ENCODE data around the gene HTR1B. TPM values are rescaled to one million over a fixed set of nuclear protein-coding genes. Genes with fewer than 3 reads are reported as not detected.

Gene HTR1B
- total and polyA plus RNA-seq, 2 of the 4 experiments (the other 2 are of a cell fraction) = 0.27 to 0.36 TPM

GRCh38 chr6:77474286-77474956 lies 11.1 kb upstream of the HTR1B start:
- ChIA-PET POLR2A (ENCODE audit: unreplicated experiment) (no interaction called here), CTCF (no interaction called here)
- no TSS peak for BruUV-seq (replicated peaks)
- Histone ChIP-seq H3K79me1 (ENCODE audit: low read depth in 1 of 2, low read length in 2 of 2) (no peaks in the 10 kb centered on the region), H3K56ac (ENCODE audit: extremely low read depth, insufficient read depth, low read length) (no peak overlapping the region), H3K23ac (ENCODE audit: low read depth, low read length) (no peak overlapping the region), H2AK5ac (ENCODE audit: low read depth, low read length) (no peak overlapping the region), H3K4me3 (ENCODE audit: insufficient read depth, low read depth, low read length) (peak overlapping the region; percentile 27; the same call in 1 of the 2 replicates), H4K8ac (ENCODE audit: low read depth in 2 of 2, low read length in 2 of 2) (no peak overlapping the region), H2AFZ (replicated peaks; ENCODE audit: low read length, poor library complexity) (peak overlapping the region; percentile 4), H2BK120ac (ENCODE audit: low read depth, low read length) (no peak overlapping the region), H3K9me1 (ENCODE audit: insufficient read depth, low read length) (no peaks in the 10 kb centered on the region), H3K9ac (ENCODE audit: low read depth, low read length) (no peak overlapping the region), H2BK15ac (ENCODE audit: low read depth, low read length) (no peak overlapping the region), H2BK5ac (ENCODE audit: low read depth, low read length, poor library complexity, severe bottlenecking) (no peak overlapping the region), H3K4me2 (ENCODE audit: low read depth, low read length) (peak overlapping the region; percentile 27), H2BK20ac (ENCODE audit: low read depth, low read length) (no peak overlapping the region), H3K14ac (replicated peaks; ENCODE audit: low read depth, low read length) (no peak overlapping the region), H3K4ac (ENCODE audit: low read depth, low read length) (no peak overlapping the region), H4K5ac (ENCODE audit: low read depth, low read length) (no peak overlapping the region), H4K91ac (ENCODE audit: insufficient read depth, low read depth, low read length) (no peak overlapping the region), H3K27me3 (ENCODE audit: control insufficient read depth, insufficient read depth, low read length) (no peaks in the 10 kb centered on the region), H3K36me3 (ENCODE audit: control insufficient read depth, insufficient read depth, low read length) (no peaks in the 10 kb centered on the region), H3K9me3 (ENCODE audit: control insufficient read depth, insufficient read depth, low read length) (no peaks in the 10 kb centered on the region), H3K4me1 (ENCODE audit: control insufficient read depth, insufficient read depth, low read length) (no peaks in the 10 kb centered on the region), H3K27ac (ENCODE audit: insufficient read depth, low read length) (no peak overlapping the region), H2AK9ac (replicated peaks; ENCODE audit: low read depth, low read length, poor library complexity) (no peak overlapping the region), H4K20me1 (ENCODE audit: insufficient read depth, low read length) (no peaks in the 10 kb centered on the region), H3K18ac (ENCODE audit: low read depth, low read length) (no peak overlapping the region)
- TF ChIP-seq ELK1 (IDR thresholded peaks at IDR 0.05; ENCODE audit: borderline replicate concordance, low read depth, low read length) (no peak), SMC3 (IDR thresholded peaks at IDR 0.05; ENCODE audit: low read depth, low read length) (no peak), CHD1 (IDR thresholded peaks at IDR 0.05; ENCODE audit: low read depth, low read length) (no peak), MAZ (IDR thresholded peaks at IDR 0.05; ENCODE audit: borderline replicate concordance, low read depth, low read length) (no peak)
- 60% methylated on average over 1 of the region's 7 CpGs; no CpG with 5 or more reads in 1 of the 2 experiments for WGBS, 2 experiments (ENCODE audit: extremely low coverage in 2 of 2, insufficient read length in 1 of 2)
- no peak for ATAC-seq (ENCODE audit: low read depth)
- dilution Hi-C loops (cut with HindIII; ENCODE audit: low sequenced_read_pairs, unreplicated experiment) (no loop called here), intact Hi-C loops (cut with micrococcal nuclease) (no loop called here), in situ Hi-C loops (cut with MboI; ENCODE audit: low sequenced_read_pairs) (loop anchor here (25.0 kb wide), 1 partner anchor 1138 kb away; no protein-coding TSS in a partner anchor)
- no peak for DNase-seq
